ENCODE results near the gene PDE8A.

GRCh38 chr15:84947947-84948830 is 33.5 kb upstream of the PDE8A start:
- TF ChIP-seq CTCF (conservative IDR thresholded peaks at IDR 0.05) (no peak), ZFX (IDR thresholded peaks at IDR 0.05) (no peak)

Data from C4-2B (cell line).